Hepatocyte (in vitro differentiated cells): ENCODE data around the gene ZBTB8A. TPM values are rescaled to one million over a fixed set of nuclear protein-coding genes. Genes with fewer than 3 reads are reported as not detected.

Experiments
- DNase-seq: peaks from one replicate; pipeline ENCODE4 v3.0.0-alpha.2; 2016; ENCODE audit warnings: low spot score
- H2AFZ ChIP-seq: fragments of 200-600 bp; sonication (generic); 2 replicates; pipeline ENCODE4 v1.6.0; 2016; ENCODE audit warnings: antibody characterized with exemption, mild to moderate bottlenecking
- H3K27ac ChIP-seq: fragments of 200-600 bp; sonication (generic); 2 replicates; pipeline ENCODE4 v1.5.1; 2016; ENCODE audit warnings: mild to moderate bottlenecking
- H3K27me3 ChIP-seq: fragments of 200-600 bp; sonication (generic); 2 replicates; pipeline ENCODE4 v1.6.1; 2016
- H3K36me3 ChIP-seq: fragments of 200-600 bp; sonication (generic); replicated peaks from 2 replicates; pipeline ENCODE4 v1.5.1; 2016; ENCODE audit warnings: low read depth; ENCODE audit not compliant: insufficient read depth
- H3K4me1 ChIP-seq: fragments of 200-600 bp; sonication (generic); 2 replicates; pipeline ENCODE4 v1.5.1; 2016; ENCODE audit warnings: mild to moderate bottlenecking, moderate library complexity; ENCODE audit not compliant: insufficient read depth
- H3K4me2 ChIP-seq: fragments of 200-600 bp; sonication (generic); 2 replicates; pipeline ENCODE4 v1.6.0; 2016
- H3K4me3 ChIP-seq: fragments of 200-600 bp; sonication (generic); 2 replicates; pipeline ENCODE4 v1.5.1; 2016; ENCODE audit warnings: mild to moderate bottlenecking
- H3K79me2 ChIP-seq: fragments of 200-600 bp; sonication (generic); 2 replicates; pipeline ENCODE4 v1.6.0; 2017; ENCODE audit warnings: mild to moderate bottlenecking
- H3K9me2 ChIP-seq: fragments of 200-600 bp; sonication (generic); replicated peaks from 2 replicates; pipeline ENCODE4 v1.6.0; 2017; ENCODE audit warnings: mild to moderate bottlenecking; ENCODE audit not compliant: insufficient read depth
- H3K9me3 ChIP-seq: fragments of 200-600 bp; sonication (generic); 2 replicates; pipeline ENCODE4 v1.5.1; 2016; ENCODE audit warnings: low read depth, mild to moderate bottlenecking
- H4K20me1 ChIP-seq: fragments of 200-600 bp; sonication (generic); 2 replicates; pipeline ENCODE4 v1.6.0; 2016; ENCODE audit warnings: mild to moderate bottlenecking; ENCODE audit not compliant: insufficient read depth, poor library complexity, severe bottlenecking
- CTCF ChIP-seq: fragments of 200-600 bp; sonication (generic); IDR thresholded peaks from 2 replicates; pipeline ENCODE4 v1.5.1; 2016; ENCODE audit warnings: antibody characterized with exemption, mild to moderate bottlenecking; ENCODE audit not compliant: poor library complexity
- EZH2 ChIP-seq: fragments of 200-600 bp; sonication (generic); IDR thresholded peaks from 2 replicates; pipeline ENCODE4 v1.6.1; 2016; ENCODE audit warnings: antibody characterized with exemption, mild to moderate bottlenecking, borderline replicate concordance
- EZH2phosphoT487 ChIP-seq: fragments of 200-600 bp; sonication (generic); IDR thresholded peaks from one replicate; pipeline ENCODE4 v1.6.1; 2018; ENCODE audit warnings: antibody characterized with exemption, mild to moderate bottlenecking, low read depth, moderate library complexity; ENCODE audit not compliant: unreplicated experiment, severe bottlenecking
- WGBS: methylation state at CpG from one replicate; pipeline ENCODE4 v1.1.6; 2016; ENCODE audit warnings: low lambda C conversion rate; ENCODE audit errors: missing lambda C conversion rate; 5-methylcytosine and 5-hydroxymethylcytosine counted together
- polyA plus RNA-seq: library from polyadenylated mRNA; unstranded; fragments of >200 nt; fragmentation: Nextera tagmentation; extraction: Ambion mirVana; gene quantifications from 2 replicates; pipeline ENCODE4 v1.2.1, GENCODE V29; 2016
- total RNA-seq: library from RNA; depleted of rRNA; stranded (reverse); fragments of >200 nt; gene quantifications from 2 replicates; pipeline ENCODE4 v1.2.3, GENCODE V29; 2014

Gene ZBTB8A
- total and polyA plus RNA-seq, 2 experiments from 2014 or later, result 3.7 to 5.7 TPM

DNA sequence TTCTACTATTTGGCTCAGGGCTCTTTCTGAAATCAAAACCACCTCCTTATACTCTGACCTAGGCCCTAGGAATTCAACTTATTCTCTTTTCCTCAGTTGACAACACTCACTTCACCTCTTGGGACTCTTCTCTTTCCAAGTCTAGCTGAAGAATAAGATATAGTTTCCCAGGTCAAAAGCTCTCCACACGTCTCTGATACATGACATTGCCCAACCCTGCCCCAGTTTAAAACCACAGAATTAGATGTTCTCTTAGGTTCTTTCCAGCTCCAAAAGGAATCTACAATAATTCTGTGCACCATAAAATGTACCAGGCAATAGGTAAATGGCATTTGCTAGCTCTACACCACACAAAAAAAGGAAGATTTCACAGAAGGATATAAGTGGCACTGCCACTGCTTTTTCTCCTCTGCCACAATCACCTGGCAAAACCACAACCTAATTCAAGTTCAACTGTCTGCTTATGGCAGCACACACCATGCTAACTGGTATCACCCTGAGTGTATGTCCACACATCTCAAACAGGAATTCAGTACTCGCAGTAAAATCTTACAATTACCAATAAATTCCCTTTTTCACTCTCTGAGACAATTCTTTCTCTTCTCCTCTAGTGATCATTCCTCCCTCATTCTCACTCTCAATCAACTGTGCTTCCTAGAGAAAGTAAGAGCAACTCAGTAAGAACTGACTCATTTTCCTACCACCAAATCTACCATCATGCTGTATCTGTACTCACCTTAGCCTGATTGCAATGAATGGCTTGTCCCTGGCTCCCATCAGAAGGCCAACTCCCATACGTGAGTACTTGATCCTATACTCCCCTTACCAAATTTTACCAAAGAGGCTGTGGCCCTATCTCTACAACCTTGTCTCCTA lies 83.8 kb downstream of the ZBTB8A start:
- Histone ChIP-seq H3K4me2 (no peak overlapping the region), H3K4me3 (no peak overlapping the region), H4K20me1 (no peaks in the 10 kb centered on the region), H3K36me3 (no peaks in the 10 kb centered on the region), H3K4me1 (no peaks in the 10 kb centered on the region), H2AFZ (no peak overlapping the region), H3K79me2 (no peaks in the 10 kb centered on the region), H3K27me3 (no peaks in the 10 kb centered on the region), H3K27ac (no peak overlapping the region), H3K9me3 (no peaks in the 10 kb centered on the region), H3K9me2 (no peaks in the 10 kb centered on the region)
- TF ChIP-seq EZH2, result no peak
- TF ChIP-seq EZH2phosphoT487, result no peak
- no peak for TF ChIP-seq CTCF
- 87% methylated on average over 3 of the region's 3 CpGs for WGBS
- no peak for DNase-seq

GRCh38 chr1:32623775-32624174 lies 84.5 kb downstream of the ZBTB8A start:
- Histone ChIP-seq H3K9me3 (no peaks in the 10 kb centered on the region), H3K36me3 (no peaks in the 10 kb centered on the region), H3K4me3 (no peak overlapping the region), H3K27ac (no peak overlapping the region), H3K4me2 (no peak overlapping the region), H2AFZ (no peak overlapping the region), H3K9me2 (no peaks in the 10 kb centered on the region), H3K27me3 (no peaks in the 10 kb centered on the region), H3K79me2 (no peaks in the 10 kb centered on the region), H4K20me1 (no peaks in the 10 kb centered on the region), H3K4me1 (no peaks in the 10 kb centered on the region)
- WGBS, result 87% methylated on average over 5 of the region's 5 CpGs
- DNase-seq, result no peak
- TF ChIP-seq CTCF, result no peak
- TF ChIP-seq EZH2phosphoT487, result no peak
- no peak for TF ChIP-seq EZH2

- no peak for TF ChIP-seq CTCF
- no peak for TF ChIP-seq EZH2phosphoT487
- no peak for TF ChIP-seq EZH2
- Histone ChIP-seq H3K36me3 (no peaks in the 10 kb centered on the region), H3K79me2 (peaks cover 4% of the 10 kb centered on the region), H4K20me1 (no peaks in the 10 kb centered on the region), H3K4me1 (no peaks in the 10 kb centered on the region), H3K9me2 (no peaks in the 10 kb centered on the region), H3K27me3 (no peaks in the 10 kb centered on the region), H3K27ac (no peak overlapping the region), H3K4me3 (no peak overlapping the region), H3K9me3 (no peaks in the 10 kb centered on the region), H2AFZ (no peak overlapping the region), H3K4me2 (no peak overlapping the region)
- WGBS, result 88% methylated on average over 1 of the region's 1 CpG
- DNase-seq, result no peak
These were observed 86.9 kb downstream of the ZBTB8A start for GRCh38 chr1:32626176-32626575.
